Activated CD4-positive, alpha-beta T cell treated with anti-CD3 and anti-CD28 coated beads, Interleukin-10, Interleukin-2, amounts not matched to agents 100 ng/mL and 50 ng/mL, durations not matched to agents 16 hours and 8 hours (primary cell): ENCODE measurements around the gene KLHDC7A.
A peak's percentile ranks its signal among the peaks of the same experiment; 100 is the strongest.

Source experiments
- DNase-seq: peaks from one replicate; pipeline ENCODE4 v3.0.0-alpha.2; 2020

The KLHDC7A gene

DNA sequence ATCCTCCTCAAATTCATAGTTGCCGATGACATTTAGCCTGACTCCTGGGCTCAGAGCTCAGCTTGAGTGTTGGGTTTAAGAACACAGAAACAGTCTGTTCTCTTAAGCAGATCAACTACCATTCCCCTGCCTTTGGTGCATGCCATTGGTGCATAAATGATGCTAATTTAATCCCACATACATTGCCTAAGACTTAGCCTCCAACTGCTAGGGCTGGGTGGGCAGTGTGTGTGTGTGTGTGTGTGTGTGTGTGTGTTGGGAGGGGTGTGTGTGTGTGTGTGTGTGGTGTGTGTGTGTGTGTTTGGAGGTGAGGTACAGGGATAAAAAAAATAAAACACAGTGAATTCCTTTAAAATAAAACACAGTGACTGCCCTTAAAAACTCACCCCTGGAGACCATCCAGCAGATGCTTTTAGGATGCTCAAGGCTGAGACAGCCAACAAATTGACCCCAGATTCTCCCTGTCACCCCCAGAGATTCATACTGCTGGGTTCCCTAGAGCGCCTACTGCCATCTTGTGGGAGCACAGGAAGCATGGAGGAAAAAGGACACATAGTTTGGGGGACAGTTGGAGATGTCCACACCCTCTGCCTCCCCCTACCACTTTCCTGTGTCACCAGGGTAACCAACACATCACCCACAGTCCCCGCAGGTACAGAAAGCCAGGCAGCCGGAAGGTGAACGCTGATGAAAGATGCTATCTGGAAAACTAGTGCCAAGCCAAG lies 30.6 kb downstream of the KLHDC7A start:
- DNase-seq = no peak

DNA sequence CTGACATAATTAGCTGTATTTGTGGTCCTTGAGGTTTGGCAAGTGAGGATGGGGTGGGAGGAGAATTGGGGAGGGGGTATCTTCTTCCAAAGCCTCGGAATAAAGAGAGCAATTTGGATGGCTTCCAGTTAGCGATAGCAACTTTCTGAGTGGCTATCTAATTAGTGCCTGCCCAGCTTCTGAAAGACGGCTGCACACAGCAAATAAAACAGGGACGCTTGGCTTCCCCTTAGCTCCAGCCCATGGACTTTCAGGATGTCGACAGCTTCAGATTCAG lies 31.1 kb downstream of the KLHDC7A start:
- DNase-seq = no peak

GRCh38 chr1:18512883-18513282 lies 32.2 kb downstream of the KLHDC7A start:
- no peak for DNase-seq

DNA sequence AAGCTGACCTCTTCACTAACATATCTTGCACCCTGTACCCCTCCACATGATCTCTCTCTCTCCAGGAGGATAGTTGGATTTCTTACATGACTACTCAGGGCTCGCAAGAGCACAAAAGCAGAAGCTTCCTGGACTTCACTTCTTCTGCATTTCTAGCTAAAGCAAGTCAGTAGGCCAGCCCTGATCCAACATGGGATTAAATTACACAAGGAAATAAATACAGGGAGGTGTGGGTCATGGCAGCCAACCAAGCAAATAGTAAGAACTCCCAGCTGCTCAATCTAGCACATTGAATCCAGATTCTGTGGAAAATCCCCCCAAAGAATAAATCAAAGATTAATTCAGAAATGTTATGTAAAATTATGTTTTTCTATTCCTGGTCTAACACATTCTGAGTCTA lies 33.3 kb downstream of the KLHDC7A start:
- no peak for DNase-seq

DNA sequence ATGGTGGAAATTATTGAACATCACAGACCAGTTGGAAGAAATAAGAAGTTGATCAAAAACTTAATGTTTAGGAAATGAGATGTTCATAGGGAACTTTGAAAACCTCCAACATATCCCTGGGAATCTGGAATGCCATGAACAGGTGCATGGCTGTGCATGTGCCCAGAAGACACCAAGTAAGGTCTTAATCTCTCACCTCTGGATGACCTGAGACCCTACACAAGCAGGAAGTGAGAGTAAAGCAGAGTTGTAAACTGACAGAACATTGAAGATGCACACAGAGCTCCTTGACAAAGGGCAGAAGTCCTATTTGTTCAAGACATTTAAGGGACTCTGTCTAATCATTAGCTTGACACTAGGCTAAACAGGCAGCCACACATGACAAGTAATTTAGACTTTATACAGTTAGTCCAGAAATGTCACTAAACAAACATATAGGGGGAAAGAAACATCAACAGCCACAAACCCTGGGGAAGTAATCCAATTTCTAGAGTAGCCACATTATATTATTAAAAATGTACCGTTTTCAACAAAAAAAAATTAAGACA lies 34.5 kb downstream of the KLHDC7A start:
- no peak for DNase-seq

- no peak for DNase-seq
These were observed 35.7 kb downstream of the KLHDC7A start for GRCh38 chr1:18516473-18516872.

DNA sequence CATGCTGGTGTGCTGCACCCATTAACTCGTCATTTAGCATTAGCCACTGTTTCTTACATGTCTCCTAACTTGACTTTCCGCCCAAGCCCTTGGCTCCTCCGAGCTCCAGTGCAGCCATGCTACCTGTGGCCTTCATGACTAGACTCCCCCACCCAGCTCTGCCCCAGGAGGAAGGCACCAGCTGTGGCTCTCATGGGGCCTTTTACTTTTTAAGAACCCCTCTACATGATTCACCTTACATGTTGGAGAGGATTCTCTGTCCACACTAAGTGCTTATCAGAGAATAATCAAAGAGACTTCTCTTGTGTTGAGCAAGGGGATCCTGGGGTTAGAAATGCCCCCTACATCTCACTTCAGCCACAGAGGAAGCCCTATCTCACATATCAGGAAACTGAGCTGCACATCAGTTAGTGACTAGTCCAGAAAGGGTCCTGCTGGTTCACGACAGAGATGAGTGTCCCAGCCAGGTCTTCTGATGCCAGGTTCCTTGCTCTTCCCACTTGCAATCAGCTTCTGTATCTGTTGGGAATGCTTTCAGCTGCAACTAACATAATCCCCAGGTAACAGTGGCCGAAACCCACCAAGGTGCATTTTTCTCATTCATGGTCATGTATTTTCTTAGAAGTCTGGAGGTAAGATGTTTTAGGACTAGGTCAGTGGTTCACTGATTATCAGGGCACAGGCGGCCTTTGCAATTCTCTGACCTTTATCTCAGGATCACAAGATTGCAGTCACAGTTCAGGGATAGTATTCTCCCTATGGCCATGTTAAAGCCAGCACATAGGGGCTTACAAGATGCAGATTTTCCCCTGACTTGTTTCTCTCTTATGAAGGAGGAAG lies 45.9 kb downstream of the KLHDC7A start:
- no peak for DNase-seq

- DNase-seq = no peak
These were observed 46.8 kb downstream of the KLHDC7A start for GRCh38 chr1:18527514-18527913.

- DNase-seq = no peak
These were observed 47.2 kb downstream of the KLHDC7A start for GRCh38 chr1:18527921-18528320.

- no peak for DNase-seq
These were observed 47.9 kb downstream of the KLHDC7A start for GRCh38 chr1:18528616-18529015.

DNA sequence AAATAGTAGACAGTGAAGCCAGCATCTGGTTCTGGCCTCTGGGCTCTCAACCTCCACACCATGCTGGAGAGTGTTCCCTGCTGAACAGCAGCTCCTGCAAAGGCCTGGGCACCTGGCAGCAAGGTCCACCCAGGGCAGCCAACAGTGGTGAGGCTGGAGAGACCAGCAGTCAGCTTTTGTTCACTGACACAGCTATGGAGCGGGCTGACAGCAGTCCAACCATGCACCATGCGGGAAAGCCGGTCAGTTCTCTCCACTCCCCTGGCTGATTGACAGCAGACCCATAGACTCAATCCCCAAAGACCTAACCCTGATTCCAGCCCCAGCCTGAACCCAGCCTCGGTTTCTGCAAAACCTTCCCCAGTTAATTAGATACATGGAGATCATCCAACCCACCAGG lies 49.0 kb downstream of the KLHDC7A start:
- DNase-seq = no peak

GRCh38 chr1:18530587-18531502 lies 50.1 kb downstream of the KLHDC7A start:
- DNase-seq = peak; percentile 15

- DNase-seq = no peak
These were observed 50.7 kb downstream of the KLHDC7A start for GRCh38 chr1:18531503-18531845.

DNA sequence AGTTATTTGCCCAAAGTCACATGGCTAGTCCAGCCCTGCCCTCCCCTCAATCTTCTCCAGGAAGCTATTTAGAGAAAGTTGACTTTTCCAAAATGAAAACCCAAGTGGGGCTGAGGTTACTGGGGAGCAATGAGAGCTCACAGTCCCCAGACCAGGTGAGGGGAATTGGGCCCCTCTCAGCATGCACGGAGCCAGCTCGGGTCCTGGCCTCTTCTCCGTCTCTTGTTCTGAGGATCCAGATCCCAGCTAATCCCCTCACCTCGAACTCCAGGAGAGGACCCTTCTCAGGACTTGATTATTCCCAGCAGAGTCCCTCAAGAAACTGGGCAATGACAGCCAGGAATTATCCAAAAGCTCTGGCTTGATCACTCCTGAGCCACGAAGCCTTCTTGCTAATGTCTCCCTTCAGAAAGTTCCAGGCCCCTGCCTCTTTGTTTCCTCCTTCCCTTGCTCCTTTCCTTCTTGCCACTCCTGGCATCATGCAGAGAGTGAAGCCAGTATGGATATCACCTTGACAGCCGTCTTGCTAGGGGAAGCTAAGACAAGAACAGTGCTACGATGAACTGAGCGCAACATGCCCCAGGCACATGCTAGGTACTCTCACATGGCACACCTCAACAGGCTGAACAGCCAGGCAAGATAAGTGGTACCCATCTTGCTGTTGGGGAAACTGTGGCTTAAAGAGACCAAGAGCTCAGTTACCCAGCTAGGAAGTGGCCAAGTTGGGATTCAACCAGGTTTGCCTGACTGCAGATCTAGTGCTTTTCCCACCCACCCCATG lies 51.9 kb downstream of the KLHDC7A start:
- no peak for DNase-seq

GRCh38 chr1:18533259-18533658 lies 52.5 kb downstream of the KLHDC7A start:
- DNase-seq = no peak

- DNase-seq = no peak
These were observed 54.1 kb downstream of the KLHDC7A start for GRCh38 chr1:18534810-18535205.
